Hepatocyte (in vitro differentiated cells): Measurements from ENCODE around the gene FNBP1L. TPM values are rescaled to one million over a fixed set of nuclear protein-coding genes. Genes with fewer than 3 reads are reported as not detected.

Experiments used
- DNase-seq: peaks from one replicate; pipeline ENCODE4 v3.0.0-alpha.2; 2016; ENCODE audit warnings: low spot score
- H2AFZ ChIP-seq: fragments of 200-600 bp; sonication (generic); 2 replicates; pipeline ENCODE4 v1.6.0; 2016; ENCODE audit warnings: antibody characterized with exemption, mild to moderate bottlenecking
- H3K27ac ChIP-seq: fragments of 200-600 bp; sonication (generic); 2 replicates; pipeline ENCODE4 v1.5.1; 2016; ENCODE audit warnings: mild to moderate bottlenecking
- H3K27me3 ChIP-seq: fragments of 200-600 bp; sonication (generic); 2 replicates; pipeline ENCODE4 v1.6.1; 2016
- H3K36me3 ChIP-seq: fragments of 200-600 bp; sonication (generic); replicated peaks from 2 replicates; pipeline ENCODE4 v1.5.1; 2016; ENCODE audit warnings: low read depth; ENCODE audit not compliant: insufficient read depth
- H3K4me1 ChIP-seq: fragments of 200-600 bp; sonication (generic); 2 replicates; pipeline ENCODE4 v1.5.1; 2016; ENCODE audit warnings: mild to moderate bottlenecking, moderate library complexity; ENCODE audit not compliant: insufficient read depth
- H3K4me2 ChIP-seq: fragments of 200-600 bp; sonication (generic); 2 replicates; pipeline ENCODE4 v1.6.0; 2016
- H3K4me3 ChIP-seq: fragments of 200-600 bp; sonication (generic); 2 replicates; pipeline ENCODE4 v1.5.1; 2016; ENCODE audit warnings: mild to moderate bottlenecking
- H3K79me2 ChIP-seq: fragments of 200-600 bp; sonication (generic); 2 replicates; pipeline ENCODE4 v1.6.0; 2017; ENCODE audit warnings: mild to moderate bottlenecking
- H3K9me2 ChIP-seq: fragments of 200-600 bp; sonication (generic); replicated peaks from 2 replicates; pipeline ENCODE4 v1.6.0; 2017; ENCODE audit warnings: mild to moderate bottlenecking; ENCODE audit not compliant: insufficient read depth
- H3K9me3 ChIP-seq: fragments of 200-600 bp; sonication (generic); 2 replicates; pipeline ENCODE4 v1.5.1; 2016; ENCODE audit warnings: low read depth, mild to moderate bottlenecking
- H4K20me1 ChIP-seq: fragments of 200-600 bp; sonication (generic); 2 replicates; pipeline ENCODE4 v1.6.0; 2016; ENCODE audit warnings: mild to moderate bottlenecking; ENCODE audit not compliant: insufficient read depth, poor library complexity, severe bottlenecking
- CTCF ChIP-seq: fragments of 200-600 bp; sonication (generic); IDR thresholded peaks from 2 replicates; pipeline ENCODE4 v1.5.1; 2016; ENCODE audit warnings: antibody characterized with exemption, mild to moderate bottlenecking; ENCODE audit not compliant: poor library complexity
- EZH2 ChIP-seq: fragments of 200-600 bp; sonication (generic); IDR thresholded peaks from 2 replicates; pipeline ENCODE4 v1.6.1; 2016; ENCODE audit warnings: antibody characterized with exemption, mild to moderate bottlenecking, borderline replicate concordance
- EZH2phosphoT487 ChIP-seq: fragments of 200-600 bp; sonication (generic); IDR thresholded peaks from one replicate; pipeline ENCODE4 v1.6.1; 2018; ENCODE audit warnings: antibody characterized with exemption, mild to moderate bottlenecking, low read depth, moderate library complexity; ENCODE audit not compliant: unreplicated experiment, severe bottlenecking
- WGBS: methylation state at CpG from one replicate; pipeline ENCODE4 v1.1.6; 2016; ENCODE audit warnings: low lambda C conversion rate; ENCODE audit errors: missing lambda C conversion rate; 5-methylcytosine and 5-hydroxymethylcytosine counted together
- polyA plus RNA-seq: library from polyadenylated mRNA; unstranded; fragments of >200 nt; fragmentation: Nextera tagmentation; extraction: Ambion mirVana; gene quantifications from 2 replicates; pipeline ENCODE4 v1.2.1, GENCODE V29; 2016
- total RNA-seq: library from RNA; depleted of rRNA; stranded (reverse); fragments of >200 nt; gene quantifications from 2 replicates; pipeline ENCODE4 v1.2.3, GENCODE V29; 2014

The FNBP1L gene
- total and polyA plus RNA-seq, 2 experiments from 2014 or later: 46.8 to 98.8 TPM

- no peaks in the 10 kb centered on the region for H3K4me1 ChIP-seq
- no peak overlapping the region for H3K27ac ChIP-seq
- H4K20me1 ChIP-seq: no peaks in the 10 kb centered on the region
- no peak overlapping the region for H3K4me2 ChIP-seq
- no peaks in the 10 kb centered on the region for H3K9me2 ChIP-seq
- H3K27me3 ChIP-seq: no peaks in the 10 kb centered on the region
- 89% methylated on average over 2 of the region's 2 CpGs for WGBS
- peaks cover 2% of the 10 kb centered on the region for H3K79me2 ChIP-seq
- TF ChIP-seq CTCF (no peak), EZH2phosphoT487 (no peak), EZH2 (no peak)
- H2AFZ ChIP-seq: no peak overlapping the region
- DNase-seq: no peak
- H3K9me3 ChIP-seq: no peaks in the 10 kb centered on the region
- no peak overlapping the region for H3K4me3 ChIP-seq
- H3K36me3 ChIP-seq: no peaks in the 10 kb centered on the region
Observed at GRCh38 chr1:93537924-93538323, 90.0 kb downstream of the FNBP1L start.

GRCh38 chr1:93541045-93541444 lies 93.1 kb downstream of the FNBP1L start:
- DNase-seq: no peak
- WGBS: 87% methylated on average over 4 of the region's 4 CpGs

GRCh38 chr1:93542398-93542797 lies 94.5 kb downstream of the FNBP1L start:
- DNase-seq: no peak
- Histone ChIP-seq H3K4me3 (no peak overlapping the region), H3K36me3 (no peaks in the 10 kb centered on the region), H4K20me1 (no peaks in the 10 kb centered on the region), H3K9me3 (no peaks in the 10 kb centered on the region), H2AFZ (no peak overlapping the region), H3K79me2 (no peaks in the 10 kb centered on the region), H3K27me3 (no peaks in the 10 kb centered on the region), H3K4me1 (peaks cover 4% of the 10 kb centered on the region), H3K9me2 (no peaks in the 10 kb centered on the region), H3K27ac (no peak overlapping the region), H3K4me2 (no peak overlapping the region)
- 97% methylated on average over 1 of the region's 1 CpG for WGBS
- TF ChIP-seq EZH2phosphoT487: no peak
- TF ChIP-seq EZH2: no peak
- no peak for TF ChIP-seq CTCF

More at GRCh38 chr1:93541045-93541444, 93.1 kb downstream of the FNBP1L start:
- Histone ChIP-seq H2AFZ (no peak overlapping the region), H3K4me1 (peaks cover 2% of the 10 kb centered on the region), H3K36me3 (no peaks in the 10 kb centered on the region), H3K9me2 (no peaks in the 10 kb centered on the region), H3K4me2 (no peak overlapping the region), H3K4me3 (no peak overlapping the region), H4K20me1 (no peaks in the 10 kb centered on the region), H3K27ac (no peak overlapping the region), H3K79me2 (no peaks in the 10 kb centered on the region), H3K27me3 (no peaks in the 10 kb centered on the region), H3K9me3 (no peaks in the 10 kb centered on the region)
- TF ChIP-seq EZH2phosphoT487: no peak
- no peak for TF ChIP-seq CTCF
- TF ChIP-seq EZH2: no peak

GRCh38 chr1:93546162-93546863 lies 98.4 kb downstream of the FNBP1L start:
- H4K20me1 ChIP-seq: no peaks in the 10 kb centered on the region
- no peak overlapping the region for H3K4me3 ChIP-seq
- no peak overlapping the region for H2AFZ ChIP-seq
- 76% methylated on average over 3 of the region's 3 CpGs for WGBS
- no peaks in the 10 kb centered on the region for H3K27me3 ChIP-seq
- no peak for DNase-seq
- H3K79me2 ChIP-seq: no peaks in the 10 kb centered on the region
- no peak overlapping the region for H3K27ac ChIP-seq
- H3K9me2 ChIP-seq: no peaks in the 10 kb centered on the region
- no peak overlapping the region for H3K4me2 ChIP-seq
- H3K9me3 ChIP-seq: no peaks in the 10 kb centered on the region
- TF ChIP-seq EZH2 (no peak), CTCF (no peak), EZH2phosphoT487 (no peak)
- peaks cover 4% of the 10 kb centered on the region for H3K4me1 ChIP-seq
- no peaks in the 10 kb centered on the region for H3K36me3 ChIP-seq
